ENCODE results near the gene PNLDC1. TPM values are rescaled to one million over a fixed set of nuclear protein-coding genes. Genes with fewer than 3 reads are reported as not detected.

Gene PNLDC1
- total RNA-seq, 1 donor from 2014 or later: 0.11 TPM

GRCh38 chr6:159833556-159833955 lies 33.5 kb downstream of the PNLDC1 start:
- no peaks in the 10 kb centered on the region for H3K4me1 Mint-ChIP-seq (ENCODE audit: low read depth, unreplicated experiment)
- no peak overlapping the region for H3K4me3 ChIP-seq (ENCODE audit: insufficient read depth, low read depth, low read length)
- no peaks in the 10 kb centered on the region for H3K36me3 Mint-ChIP-seq (ENCODE audit: low read depth, unreplicated experiment)
- H3K9me3 Mint-ChIP-seq (ENCODE audit: unreplicated experiment): peaks cover 4% of the 10 kb centered on the region
- no peak overlapping the region for H3K27ac ChIP-seq (ENCODE audit: low read depth, low read length)
- no peaks in the 10 kb centered on the region for H3K27me3 ChIP-seq (ENCODE audit: insufficient read depth, low read length)
- H3K9ac ChIP-seq (ENCODE audit: low read length): no peak overlapping the region
- H3K4me1 ChIP-seq (ENCODE audit: insufficient read depth, low read length): no peaks in the 10 kb centered on the region
- no peaks in the 10 kb centered on the region for H3K9me3 ChIP-seq (ENCODE audit: insufficient read depth, low read depth, low read length)
- H2AFZ ChIP-seq (ENCODE audit: low read depth, low read length): no peak overlapping the region
- no peaks in the 10 kb centered on the region for H4K20me1 ChIP-seq (ENCODE audit: insufficient read depth, low read length)
- no peak for TF ChIP-seq EZH2 (IDR thresholded peaks at IDR 0.05; ENCODE audit: insufficient read depth, low read length)
- TF ChIP-seq, protein P1, sequence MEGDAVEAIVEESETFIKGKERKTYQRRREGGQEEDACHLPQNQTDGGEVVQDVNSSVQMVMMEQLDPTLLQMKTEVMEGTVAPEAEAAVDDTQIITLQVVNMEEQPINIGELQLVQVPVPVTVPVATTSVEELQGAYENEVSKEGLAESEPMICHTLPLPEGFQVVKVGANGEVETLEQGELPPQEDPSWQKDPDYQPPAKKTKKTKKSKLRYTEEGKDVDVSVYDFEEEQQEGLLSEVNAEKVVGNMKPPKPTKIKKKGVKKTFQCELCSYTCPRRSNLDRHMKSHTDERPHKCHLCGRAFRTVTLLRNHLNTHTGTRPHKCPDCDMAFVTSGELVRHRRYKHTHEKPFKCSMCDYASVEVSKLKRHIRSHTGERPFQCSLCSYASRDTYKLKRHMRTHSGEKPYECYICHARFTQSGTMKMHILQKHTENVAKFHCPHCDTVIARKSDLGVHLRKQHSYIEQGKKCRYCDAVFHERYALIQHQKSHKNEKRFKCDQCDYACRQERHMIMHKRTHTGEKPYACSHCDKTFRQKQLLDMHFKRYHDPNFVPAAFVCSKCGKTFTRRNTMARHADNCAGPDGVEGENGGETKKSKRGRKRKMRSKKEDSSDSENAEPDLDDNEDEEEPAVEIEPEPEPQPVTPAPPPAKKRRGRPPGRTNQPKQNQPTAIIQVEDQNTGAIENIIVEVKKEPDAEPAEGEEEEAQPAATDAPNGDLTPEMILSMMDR (IDR thresholded peaks at IDR 0.05; ENCODE audit: insufficient read depth, low read depth, low read length): no peak
- FAIRE-seq (no peak), DNase-seq (ENCODE audit: low read depth) (no peak)
- H3K79me2 ChIP-seq (ENCODE audit: insufficient read depth, low read length): no peaks in the 10 kb centered on the region
- no peaks in the 10 kb centered on the region for H3K36me3 ChIP-seq (ENCODE audit: insufficient read depth, low read length)
- H3K4me2 ChIP-seq (ENCODE audit: low read length): no peak overlapping the region
- H3K27ac Mint-ChIP-seq (ENCODE audit: unreplicated experiment): no peak overlapping the region
- H3K27me3 Mint-ChIP-seq (ENCODE audit: low read depth, unreplicated experiment): peaks cover 17% of the 10 kb centered on the region
- H3K4me3 Mint-ChIP-seq (ENCODE audit: unreplicated experiment): no peak overlapping the region

- Histone ChIP-seq H3K4me2 (ENCODE audit: low read length) (no peak overlapping the region), H3K27ac (ENCODE audit: low read depth, low read length) (no peak overlapping the region), H3K9me3 (ENCODE audit: insufficient read depth, low read depth, low read length) (no peaks in the 10 kb centered on the region), H3K9ac (ENCODE audit: low read length) (no peak overlapping the region), H4K20me1 (ENCODE audit: insufficient read depth, low read length) (no peaks in the 10 kb centered on the region), H3K4me1 (ENCODE audit: insufficient read depth, low read length) (no peaks in the 10 kb centered on the region), H3K27me3 (ENCODE audit: insufficient read depth, low read length) (no peaks in the 10 kb centered on the region), H3K36me3 (ENCODE audit: insufficient read depth, low read length) (no peaks in the 10 kb centered on the region), H3K79me2 (ENCODE audit: insufficient read depth, low read length) (no peaks in the 10 kb centered on the region), H2AFZ (ENCODE audit: low read depth, low read length) (no peak overlapping the region), H3K4me3 (ENCODE audit: insufficient read depth, low read depth, low read length) (no peak overlapping the region)
- no peaks in the 10 kb centered on the region for H3K4me1 Mint-ChIP-seq (ENCODE audit: low read depth, unreplicated experiment)
- no peaks in the 10 kb centered on the region for H3K36me3 Mint-ChIP-seq (ENCODE audit: low read depth, unreplicated experiment)
- H3K4me3 Mint-ChIP-seq (ENCODE audit: unreplicated experiment): no peak overlapping the region
- no peak for DNase-seq (ENCODE audit: low read depth)
- peaks cover 17% of the 10 kb centered on the region for H3K27me3 Mint-ChIP-seq (ENCODE audit: low read depth, unreplicated experiment)
- TF ChIP-seq, protein P1 (IDR thresholded peaks at IDR 0.05; ENCODE audit: insufficient read depth, low read depth, low read length): no peak
- TF ChIP-seq EZH2 (IDR thresholded peaks at IDR 0.05; ENCODE audit: insufficient read depth, low read length): no peak
- no peak for FAIRE-seq
- peaks cover 4% of the 10 kb centered on the region for H3K9me3 Mint-ChIP-seq (ENCODE audit: unreplicated experiment)
- H3K27ac Mint-ChIP-seq (ENCODE audit: unreplicated experiment): no peak overlapping the region
Observed at GRCh38 chr6:159833997-159834603, 34.0 kb downstream of the PNLDC1 start.

- no peaks in the 10 kb centered on the region for H3K36me3 ChIP-seq (ENCODE audit: insufficient read depth, low read length)
- H3K4me2 ChIP-seq (ENCODE audit: low read length): no peak overlapping the region
- no peaks in the 10 kb centered on the region for H3K4me1 Mint-ChIP-seq (ENCODE audit: low read depth, unreplicated experiment)
- H3K27me3 ChIP-seq (ENCODE audit: insufficient read depth, low read length): no peaks in the 10 kb centered on the region
- no peak overlapping the region for H3K4me3 ChIP-seq (ENCODE audit: insufficient read depth, low read depth, low read length)
- no peak overlapping the region for H3K4me3 Mint-ChIP-seq (ENCODE audit: unreplicated experiment)
- no peaks in the 10 kb centered on the region for H3K36me3 Mint-ChIP-seq (ENCODE audit: low read depth, unreplicated experiment)
- TF ChIP-seq EZH2 (IDR thresholded peaks at IDR 0.05; ENCODE audit: insufficient read depth, low read length): no peak
- TF ChIP-seq, protein P1 (IDR thresholded peaks at IDR 0.05; ENCODE audit: insufficient read depth, low read depth, low read length): no peak
- no peaks in the 10 kb centered on the region for H4K20me1 ChIP-seq (ENCODE audit: insufficient read depth, low read length)
- peaks cover 2% of the 10 kb centered on the region for H3K27me3 Mint-ChIP-seq (ENCODE audit: low read depth, unreplicated experiment)
- H3K27ac ChIP-seq (ENCODE audit: low read depth, low read length): no peak overlapping the region
- DNase-seq (ENCODE audit: low read depth) (no peak), FAIRE-seq (no peak)
- H3K79me2 ChIP-seq (ENCODE audit: insufficient read depth, low read length): no peaks in the 10 kb centered on the region
- H3K9me3 Mint-ChIP-seq (ENCODE audit: unreplicated experiment): no peaks in the 10 kb centered on the region
- no peaks in the 10 kb centered on the region for H3K4me1 ChIP-seq (ENCODE audit: insufficient read depth, low read length)
- H3K27ac Mint-ChIP-seq (ENCODE audit: unreplicated experiment): no peak overlapping the region
- H3K9ac ChIP-seq (ENCODE audit: low read length): no peak overlapping the region
- no peak overlapping the region for H2AFZ ChIP-seq (ENCODE audit: low read depth, low read length)
- H3K9me3 ChIP-seq (ENCODE audit: insufficient read depth, low read depth, low read length): no peaks in the 10 kb centered on the region
Observed at GRCh38 chr6:159836718-159837490, 36.8 kb downstream of the PNLDC1 start.
